ENCODE measurements around the gene CBFA2T3. TPM values are rescaled to one million over a fixed set of nuclear protein-coding genes. Genes with fewer than 3 reads are reported as not detected.

CBFA2T3 gene
- total and polyA plus RNA-seq, 10 donors: 8.4 to 59.8 (median 26.3) TPM

- Histone ChIP-seq H3K4me3 (no peak overlapping the region), H3K4me1 (peaks cover 32 to 86% (median 58%) of the 10 kb centered on the region in 6 donors), H3K27me3 (replicated peaks in 1 of 7) (peaks cover 0 to 4% (median 0%) of the 10 kb centered on the region in 7 donors), H3K9me3 (no peaks in the 10 kb centered on the region), H3K27ac (peak overlapping the region in 2 of 8 donors; percentile 14 to 41), H3K36me3 (peaks cover 0 to 29% (median 0%) of the 10 kb centered on the region in 6 donors)
- DNase-seq: no peak
- TF ChIP-seq POLR2A (IDR thresholded peaks at IDR 0.05) (no peak), CTCF (IDR thresholded peaks at IDR 0.05 in 8 of 11, conservative IDR thresholded peaks at IDR 0.05 in 3 of 11) (no peak), POLR2AphosphoS5 (IDR thresholded peaks at IDR 0.05) (no peak)
- intact Hi-C loops (cut with DNase I; ENCODE audit: low total_unique reads): no loop called here
- 71 to 82% (median 76%) methylated on average over 30 of the region's 30 CpGs for WGBS, 5 donors
These were observed 59.7 kb downstream of the CBFA2T3 start for GRCh38 chr16:88917146-88917914.

- H3K4me1 ChIP-seq: peaks cover 17 to 86% (median 58%) of the 10 kb centered on the region in 6 donors
- no peak overlapping the region for H3K27ac ChIP-seq
- TF ChIP-seq CTCF (IDR thresholded peaks at IDR 0.05 in 8 of 11, conservative IDR thresholded peaks at IDR 0.05 in 3 of 11) (no peak), POLR2A (IDR thresholded peaks at IDR 0.05) (no peak), POLR2AphosphoS5 (IDR thresholded peaks at IDR 0.05) (no peak)
- no peak for DNase-seq
- H3K36me3 ChIP-seq: peaks cover 0 to 36% (median 0%) of the 10 kb centered on the region in 6 donors
- WGBS, 5 donors: 83 to 91% (median 85%) methylated on average over 23 to 30 of the region's 30 CpGs
- no peaks in the 10 kb centered on the region for H3K27me3 ChIP-seq (replicated peaks in 1 of 7)
- intact Hi-C loops (cut with DNase I; ENCODE audit: low total_unique reads): no loop called here
- no peak overlapping the region for H3K4me3 ChIP-seq
- H3K9me3 ChIP-seq: no peaks in the 10 kb centered on the region
These were observed 61.2 kb downstream of the CBFA2T3 start for GRCh38 chr16:88915639-88916327.

- WGBS, 5 donors: 61 to 78% (median 69%) methylated on average over 12 to 20 of the region's 20 CpGs
- Histone ChIP-seq H3K4me3 (no peak overlapping the region), H3K27ac (peak overlapping the region in 3 of 8 donors; percentile 2 to 33 (median 22)), H3K9me3 (no peaks in the 10 kb centered on the region), H3K36me3 (peaks cover 0 to 36% (median 0%) of the 10 kb centered on the region in 6 donors), H3K27me3 (replicated peaks in 1 of 7) (no peaks in the 10 kb centered on the region), H3K4me1 (peaks cover 14 to 85% (median 56%) of the 10 kb centered on the region in 6 donors)
- TF ChIP-seq POLR2AphosphoS5 (IDR thresholded peaks at IDR 0.05) (no peak), CTCF (IDR thresholded peaks at IDR 0.05 in 8 of 11, conservative IDR thresholded peaks at IDR 0.05 in 3 of 11) (no peak), POLR2A (IDR thresholded peaks at IDR 0.05) (no peak)
- no peak for DNase-seq
- intact Hi-C loops (cut with DNase I; ENCODE audit: low total_unique reads): no loop called here
These were observed 62.1 kb downstream of the CBFA2T3 start for GRCh38 chr16:88914750-88915368.

Measured in spleen (tissue), 11 donors.